DND-41 (cell line): ENCODE results near the gene METAP1D.

ENCODE experiments used
- CTCF ChIP-seq: IDR thresholded peaks from 2 replicates; pipeline ENCODE4 v1.5.1; 2012; ENCODE audit warnings: borderline replicate concordance, low read length, moderate library complexity, mild to moderate bottlenecking; ENCODE audit not compliant: poor library complexity, severe bottlenecking; ENCODE audit errors: extremely low read depth
- EZH2 ChIP-seq: IDR thresholded peaks from 3 replicates; pipeline ENCODE4 v1.6.1; 2012; ENCODE audit warnings: borderline replicate concordance, low read depth, mild to moderate bottlenecking, moderate library complexity, low read length, inconsistent platforms; ENCODE audit not compliant: severe bottlenecking

GRCh38 chr2:172050479-172051125 is 50.8 kb downstream of the METAP1D start:
- no peak for TF ChIP-seq CTCF
- no peak for TF ChIP-seq EZH2
